GM18861 (cell line): ENCODE data around the gene SERP2.

Experiments
- ATAC-seq: cut with Tn5 transposase; IDR thresholded peaks from one replicate; pipeline ENCODE4 v1.9.1; 2021; ENCODE audit not compliant: unreplicated experiment

SERP2 gene

DNA sequence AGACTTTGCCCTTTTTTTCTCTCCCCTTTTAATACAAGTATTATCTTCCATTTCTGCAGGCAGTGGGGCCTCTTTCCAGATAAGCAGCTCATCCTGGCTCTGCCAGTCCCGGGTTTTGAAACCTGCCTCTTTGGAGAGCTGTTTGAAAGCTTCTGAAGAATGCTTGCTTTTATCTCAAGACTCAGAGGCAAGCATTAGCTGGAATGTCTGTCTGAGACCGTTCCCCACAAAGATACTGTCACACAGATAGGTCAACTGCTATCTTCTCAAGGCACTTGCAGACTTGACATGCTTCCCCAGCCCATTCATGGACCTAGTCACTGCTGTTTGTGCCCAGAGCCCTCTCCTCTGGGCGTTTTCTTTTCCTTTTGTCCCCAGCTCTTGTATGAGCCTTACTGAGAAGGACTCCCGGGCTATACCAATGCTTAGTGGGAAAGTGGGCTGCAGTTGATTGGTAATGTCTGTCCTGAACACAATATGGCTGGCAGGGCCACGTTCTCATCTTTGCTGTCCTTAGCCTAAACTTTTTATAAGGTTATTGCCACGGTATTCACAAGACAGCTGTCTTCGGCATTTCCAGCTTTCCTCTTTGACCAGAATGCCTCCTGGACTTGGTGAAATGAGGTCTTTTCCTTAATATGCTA lies 13.4 kb downstream of the SERP2 start:
- no peak for ATAC-seq

DNA sequence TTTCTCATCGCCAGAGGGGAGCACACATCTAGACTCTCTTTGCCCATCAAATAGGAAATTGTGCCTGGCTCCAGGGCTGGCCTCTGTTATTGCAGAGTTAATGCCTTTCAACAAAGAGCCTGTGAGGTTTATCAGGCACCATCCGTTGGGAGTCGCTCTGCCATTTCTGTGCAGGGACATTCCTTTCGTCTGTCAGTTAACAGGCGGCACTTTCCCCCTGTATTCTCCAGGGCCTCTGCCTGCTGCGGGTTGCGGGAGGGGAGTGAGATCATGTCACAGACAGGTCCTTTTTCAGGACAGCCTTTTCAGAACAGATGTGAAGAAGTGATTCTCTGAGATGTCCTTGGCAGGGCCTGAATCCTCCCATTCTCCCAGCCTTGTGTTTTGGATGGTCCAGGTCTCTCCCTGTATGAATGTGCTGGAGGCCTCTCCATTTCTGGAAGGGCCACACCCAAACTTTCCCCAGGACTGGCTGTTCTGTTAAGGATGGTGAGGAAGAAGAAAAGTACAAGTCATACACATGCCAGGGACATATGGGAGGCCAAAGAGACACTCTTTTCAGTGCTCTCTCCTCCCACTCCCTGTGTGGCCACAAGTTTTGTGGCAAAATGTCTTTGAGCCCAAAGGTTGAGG lies 14.9 kb downstream of the SERP2 start:
- ATAC-seq = no peak

DNA sequence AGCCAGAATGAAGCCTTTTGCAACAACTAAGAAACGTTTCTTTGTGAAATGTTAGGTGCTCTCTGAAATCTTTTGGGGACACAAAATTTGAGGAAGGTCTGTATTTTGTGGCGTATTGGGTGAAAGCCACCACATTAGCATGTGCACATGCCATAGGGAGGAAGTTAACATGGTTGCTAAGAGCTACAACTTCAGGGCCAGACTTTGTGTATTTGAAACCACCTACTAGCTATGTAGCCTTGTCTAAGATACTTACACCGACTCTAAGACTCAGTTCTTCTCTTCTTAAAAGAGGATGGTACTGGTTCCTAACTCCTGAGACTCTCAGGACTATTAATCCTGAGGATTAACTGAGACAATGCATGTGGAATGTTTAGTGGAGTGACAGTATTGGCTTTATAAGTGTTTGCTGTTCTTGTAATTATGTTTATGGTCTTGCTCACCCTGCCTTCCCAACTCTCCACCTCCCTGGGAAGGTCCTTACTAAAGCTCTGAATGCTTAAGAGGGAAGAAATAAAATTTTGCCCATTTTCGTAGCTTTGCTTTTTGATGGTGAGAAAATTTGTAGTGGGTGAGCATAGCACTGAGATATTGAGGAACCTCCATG lies 15.5 kb downstream of the SERP2 start:
- ATAC-seq = no peak

DNA sequence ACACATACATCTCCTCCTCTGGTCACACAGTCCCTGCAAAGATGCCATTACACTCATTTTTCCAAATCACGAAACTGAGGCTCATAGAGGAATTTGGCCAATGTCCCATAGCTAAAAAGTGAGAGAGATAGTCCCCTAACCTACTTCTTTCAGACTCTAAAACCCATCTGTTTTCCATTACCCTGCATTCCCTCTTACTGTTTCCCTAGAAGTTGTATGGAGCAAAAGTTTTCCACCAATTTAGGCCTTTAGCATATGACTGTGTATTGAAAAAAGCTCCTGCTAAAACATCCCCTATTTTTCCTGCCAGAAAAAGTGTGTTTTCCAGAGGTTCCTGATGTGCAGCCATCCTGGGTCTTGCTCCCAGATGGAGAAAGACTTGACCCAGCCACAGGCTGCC lies 16.3 kb downstream of the SERP2 start:
- no peak for ATAC-seq

DNA sequence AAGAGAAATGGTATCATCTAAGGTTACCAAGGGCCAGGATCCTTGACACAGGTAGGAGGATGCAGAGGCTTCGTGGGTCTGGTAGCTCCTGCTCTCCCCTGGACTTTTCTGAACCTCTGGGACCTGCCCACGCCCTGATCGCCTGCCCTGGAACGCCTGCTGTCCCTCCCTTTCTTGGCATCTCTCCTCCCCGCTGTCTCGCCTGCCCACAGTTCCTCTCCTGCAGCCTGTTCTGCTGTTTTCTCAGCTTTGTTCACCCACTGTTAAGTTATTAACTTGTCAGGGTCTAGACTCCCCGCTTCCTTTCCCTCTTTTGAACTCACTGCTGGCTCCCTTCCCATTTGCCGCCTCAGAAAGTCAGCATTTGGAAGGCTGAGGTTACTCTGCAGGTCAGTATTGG lies 19.8 kb downstream of the SERP2 start:
- ATAC-seq = no peak

DNA sequence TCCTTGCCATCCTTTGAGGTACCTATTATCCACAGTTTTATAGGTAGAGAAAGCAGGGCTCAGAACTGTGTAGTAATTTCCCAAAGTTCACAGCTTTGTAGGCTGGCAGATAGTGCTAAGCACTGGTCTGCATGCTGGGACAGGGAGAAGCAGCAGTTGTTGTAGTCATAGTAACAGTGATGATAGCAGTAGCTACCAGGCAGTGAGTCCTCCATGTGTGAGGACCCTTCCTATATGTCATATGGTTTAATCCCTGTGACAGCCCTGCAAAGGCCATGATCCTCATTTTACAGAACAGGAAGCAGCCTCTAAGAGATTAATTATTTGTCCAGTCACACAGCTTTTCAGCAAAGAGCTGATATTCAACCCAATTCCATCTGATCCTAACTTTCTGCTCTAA lies 21.0 kb downstream of the SERP2 start:
- ATAC-seq = no peak

DNA sequence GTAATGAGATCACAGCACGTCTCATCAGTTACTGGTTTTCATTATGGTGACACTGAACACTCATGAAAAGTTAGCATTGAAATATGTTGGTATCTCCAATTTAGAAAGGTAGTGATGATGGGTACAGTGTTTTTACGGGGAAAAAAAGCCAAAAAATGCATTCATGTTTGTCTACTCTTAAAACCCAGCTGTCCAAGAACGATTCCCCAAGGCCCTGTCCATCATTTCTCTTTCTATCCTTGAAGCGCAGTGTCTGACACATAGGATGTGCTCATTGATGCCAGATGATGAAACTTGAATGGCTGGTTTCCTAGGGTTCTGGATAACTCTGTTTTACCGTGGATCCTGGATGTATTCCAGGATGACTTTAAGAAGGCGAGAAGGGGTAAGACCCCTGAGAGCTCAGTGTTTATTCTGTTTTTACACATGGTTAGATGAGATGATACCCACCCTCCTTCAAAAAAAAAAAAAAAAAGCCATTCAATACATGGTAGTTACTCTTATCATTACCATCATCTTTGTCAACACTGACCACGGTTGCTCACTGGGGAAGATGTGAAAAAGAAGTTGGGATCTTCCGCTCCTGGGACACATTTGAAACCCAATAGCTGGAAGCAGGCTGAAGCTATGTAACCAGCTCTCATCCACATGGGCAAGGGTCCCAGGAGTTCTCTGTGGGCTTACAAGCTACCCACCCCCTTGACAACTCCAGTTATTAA lies 22.5 kb downstream of the SERP2 start:
- no peak for ATAC-seq

DNA sequence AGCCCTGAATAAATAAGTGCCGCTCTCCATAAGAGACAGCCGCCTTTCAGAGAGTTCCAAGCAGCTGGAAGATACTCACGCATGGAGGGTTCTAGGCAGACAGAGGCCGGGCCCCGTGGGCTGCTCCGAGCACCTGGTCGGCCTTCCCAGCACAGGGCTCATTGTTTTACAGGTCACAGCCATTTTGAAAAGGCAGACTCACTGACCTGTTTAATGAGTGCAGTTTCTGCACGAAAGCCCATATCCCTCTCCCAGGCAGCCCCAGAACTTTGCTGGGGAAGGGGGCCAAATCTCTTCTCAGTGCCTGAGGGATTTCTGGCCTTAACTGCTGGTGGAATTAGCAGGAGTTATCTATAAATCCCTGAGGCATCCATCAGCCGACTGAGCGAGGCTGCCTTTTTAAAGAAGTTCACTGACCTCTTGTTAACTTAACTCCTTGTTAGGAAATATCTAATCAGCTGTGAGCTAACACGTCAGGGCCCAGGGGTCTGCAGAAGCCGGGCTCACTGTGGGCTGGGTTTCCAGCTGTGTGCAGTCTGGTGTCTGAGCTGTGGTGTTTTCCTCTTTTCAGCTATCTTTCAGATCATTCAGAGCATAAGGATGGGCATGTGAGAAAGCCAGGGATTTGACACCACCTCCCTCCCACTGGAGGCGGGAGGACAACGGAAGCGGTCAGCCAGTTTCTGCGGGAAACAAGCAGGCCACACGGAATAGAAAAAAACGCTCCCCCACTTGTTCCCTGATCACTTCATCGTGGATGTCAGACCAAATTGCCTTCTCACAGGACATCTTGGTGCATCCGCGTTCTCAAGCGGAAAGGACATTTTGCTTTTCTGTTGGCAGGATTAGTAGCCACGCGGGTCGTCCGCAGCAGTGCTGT lies 23.3 kb downstream of the SERP2 start:
- no peak for ATAC-seq

DNA sequence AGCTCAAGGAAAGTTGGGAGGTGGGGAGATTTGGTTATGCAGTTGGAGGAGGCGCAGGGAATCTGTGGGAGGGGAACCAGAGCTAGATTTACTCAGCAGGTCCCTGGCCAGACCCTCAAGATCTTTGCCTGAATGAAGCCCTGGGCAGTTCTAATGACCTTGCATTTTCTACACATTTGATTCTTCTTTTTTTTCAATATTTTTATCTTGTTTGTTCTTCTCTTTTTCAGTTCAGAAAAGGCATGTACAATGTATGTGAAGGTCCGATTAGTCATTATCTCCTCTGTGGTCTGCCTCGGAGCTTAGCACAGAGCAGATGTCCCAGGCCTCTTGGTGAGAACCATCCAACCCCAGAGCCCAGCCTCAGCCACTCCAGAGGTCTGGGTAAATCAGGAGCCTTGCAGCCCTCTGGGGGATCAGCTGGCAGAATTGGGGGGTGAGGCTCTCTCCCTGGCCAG lies 24.2 kb downstream of the SERP2 start:
- no peak for ATAC-seq

DNA sequence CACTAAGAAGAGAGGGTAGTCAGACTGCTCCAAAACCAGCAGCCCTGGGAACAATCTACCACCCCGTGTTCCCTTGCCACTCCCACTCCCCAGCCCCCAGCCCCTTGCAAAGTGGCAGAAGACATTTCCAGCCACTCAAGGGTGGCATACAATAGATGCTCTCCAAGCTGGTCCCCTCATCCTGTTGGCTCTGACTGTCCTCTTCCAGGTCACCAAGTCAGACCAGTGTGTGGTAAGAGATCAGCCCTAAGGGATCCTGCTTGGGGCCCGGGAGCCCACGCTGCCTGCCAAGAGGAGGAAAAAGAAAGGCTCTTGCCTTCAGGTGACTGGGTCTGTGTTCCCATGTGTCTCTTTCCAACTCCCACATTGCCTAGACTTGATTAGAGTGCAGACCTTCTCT lies 25.0 kb downstream of the SERP2 start:
- ATAC-seq = no peak

DNA sequence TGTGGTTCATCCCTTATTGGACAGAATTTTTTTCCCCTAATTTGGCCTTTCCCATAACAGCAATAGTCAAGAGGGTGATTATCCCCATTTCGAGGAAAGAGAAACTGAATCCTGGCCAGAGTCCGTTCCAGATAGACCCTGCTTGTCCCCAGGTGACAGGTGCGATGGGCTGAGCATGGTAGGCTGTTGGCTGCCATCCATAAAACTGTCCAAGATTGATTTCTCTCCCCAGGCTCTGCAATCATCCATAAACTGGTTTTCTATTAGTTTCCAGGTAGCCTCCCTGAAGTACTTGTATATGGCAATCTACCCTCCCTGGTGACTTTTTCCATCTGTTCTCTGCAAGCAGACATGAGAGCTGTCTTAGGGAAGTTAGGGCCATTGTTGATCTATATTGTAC lies 25.4 kb downstream of the SERP2 start:
- no peak for ATAC-seq

DNA sequence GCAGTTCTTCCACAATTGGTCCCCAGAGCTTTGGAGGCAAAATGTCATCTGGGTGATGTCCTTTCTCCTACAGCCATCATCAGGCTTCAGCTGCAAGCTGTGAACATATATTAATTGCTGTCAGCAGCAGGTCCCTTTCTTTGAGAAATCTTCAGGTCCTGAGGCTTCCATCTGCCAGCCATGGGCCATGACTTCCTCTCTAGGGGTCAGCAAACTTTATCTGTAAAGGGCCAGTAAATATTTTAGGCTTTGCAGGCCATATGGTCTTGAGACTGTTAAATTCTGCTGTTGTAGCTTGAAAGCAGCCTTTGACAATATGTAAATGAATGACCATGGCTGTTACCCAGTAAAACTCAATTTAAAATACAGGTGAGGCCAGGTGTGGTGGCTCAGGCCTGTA lies 27.1 kb downstream of the SERP2 start:
- ATAC-seq = no peak

DNA sequence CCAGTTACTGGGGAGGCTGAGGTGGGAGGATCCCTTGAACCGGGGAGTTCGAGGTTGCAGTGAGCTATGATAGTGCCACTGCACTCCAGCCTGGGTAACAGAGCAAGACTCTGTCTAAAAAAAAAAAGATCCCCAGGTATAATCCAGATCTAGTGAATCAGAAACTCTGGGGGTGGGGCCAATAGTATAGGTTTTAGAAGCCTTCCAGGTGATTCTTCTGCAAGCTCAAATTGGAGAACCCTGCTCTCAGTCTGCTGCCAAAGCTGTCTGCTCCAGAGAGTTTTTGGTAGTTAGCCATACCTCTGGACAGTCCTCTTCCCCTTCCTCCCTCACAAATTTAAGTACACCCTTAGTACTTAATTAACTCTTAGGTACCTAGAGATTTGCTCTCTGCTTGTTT lies 28.0 kb downstream of the SERP2 start:
- no peak for ATAC-seq

DNA sequence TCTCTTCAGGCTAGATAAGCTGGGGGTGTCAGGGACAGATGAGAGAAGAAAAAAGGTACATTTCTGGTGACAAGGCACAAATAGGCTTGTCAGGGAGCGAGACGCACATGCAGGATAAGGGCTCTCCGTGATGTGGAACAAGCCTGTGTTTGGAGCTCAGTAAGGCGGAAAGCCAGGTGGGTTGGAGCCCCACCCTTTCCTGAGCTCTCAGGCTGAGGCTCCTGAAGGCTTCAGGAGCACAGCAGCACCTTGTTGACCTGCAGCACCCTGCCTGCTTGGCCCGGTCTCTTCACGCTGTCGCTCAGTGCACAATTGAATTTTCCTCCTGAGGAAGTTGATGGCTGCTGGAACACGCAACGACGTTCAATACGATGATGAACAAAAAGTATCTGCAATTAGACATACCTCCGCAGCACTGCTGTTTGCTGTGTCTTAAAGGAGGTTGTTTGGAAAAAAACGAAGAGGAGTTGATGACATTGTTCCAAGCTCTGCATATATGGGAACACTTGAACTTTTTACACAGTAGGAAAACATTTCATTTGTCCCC lies 29.3 kb downstream of the SERP2 start:
- ATAC-seq = no peak

DNA sequence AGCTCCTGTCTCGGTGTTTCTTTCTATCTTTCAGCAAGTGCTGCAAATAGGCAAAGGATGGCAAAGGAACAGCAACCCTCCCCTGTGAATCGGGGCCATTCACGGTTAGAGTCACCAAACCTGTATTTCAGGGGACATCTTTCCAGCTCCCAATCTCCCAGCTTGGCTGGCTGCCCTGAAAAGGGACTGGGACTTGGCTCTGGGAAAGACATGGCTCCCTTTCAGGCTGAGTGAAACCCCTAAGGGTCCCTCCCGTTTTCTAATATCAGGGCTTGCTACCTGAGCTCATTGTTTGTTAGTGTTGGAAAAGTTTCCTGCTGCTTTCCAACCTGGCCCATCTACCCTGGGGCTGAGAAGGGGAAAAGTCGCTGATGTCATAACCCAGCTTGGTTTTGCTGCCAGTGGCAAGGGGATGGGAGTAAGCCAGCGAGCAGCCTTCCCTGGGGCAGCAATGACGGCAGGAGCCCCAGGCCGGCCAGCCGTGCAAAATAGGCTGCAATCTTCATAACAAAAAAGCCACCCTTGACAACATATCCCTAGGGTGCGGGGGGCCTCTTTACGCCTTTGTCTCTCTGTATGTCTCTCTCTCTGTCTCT lies 29.9 kb downstream of the SERP2 start:
- no peak for ATAC-seq

DNA sequence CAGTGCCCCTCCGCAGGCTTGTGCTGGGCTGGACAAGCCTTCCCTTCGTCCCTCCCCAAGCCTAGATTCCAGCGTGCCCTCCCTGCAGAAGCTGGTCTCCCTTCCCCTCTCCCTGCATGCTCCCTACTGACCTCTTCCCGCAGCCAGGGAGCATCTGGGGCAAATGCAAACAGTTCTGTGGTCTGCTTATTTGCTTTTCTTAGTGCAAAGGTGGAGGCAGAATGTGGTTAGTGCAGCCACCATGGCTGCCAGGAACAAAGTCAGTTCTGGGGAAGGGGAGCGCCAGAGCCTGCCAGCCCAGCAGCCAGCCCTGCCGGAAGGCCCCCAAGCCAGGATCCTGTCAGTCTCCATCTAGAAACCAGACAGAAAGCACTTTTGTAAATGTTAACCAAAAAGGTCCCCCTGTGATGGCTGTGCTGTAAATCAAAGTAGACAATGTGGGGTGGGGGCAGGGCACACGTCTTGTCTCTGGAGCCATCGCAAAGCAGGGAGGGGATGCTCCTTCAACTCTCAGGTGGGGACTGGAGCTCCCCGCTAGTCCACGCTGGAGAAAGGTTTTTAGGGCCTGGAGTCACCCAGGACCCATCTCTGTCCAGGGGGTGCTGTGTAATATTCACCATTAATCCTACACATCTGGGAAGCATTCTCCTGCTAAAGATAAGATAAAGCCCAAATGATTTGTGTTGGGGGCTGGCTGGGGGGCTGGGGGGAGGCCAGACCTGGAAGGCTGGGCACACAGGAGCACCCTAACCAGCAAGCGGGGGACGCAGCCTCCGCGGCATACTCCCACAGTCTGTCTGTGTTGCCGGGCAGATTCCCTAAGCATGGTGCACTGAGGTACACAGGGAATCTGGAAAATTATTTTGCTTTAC lies 30.9 kb downstream of the SERP2 start:
- ATAC-seq = no peak

DNA sequence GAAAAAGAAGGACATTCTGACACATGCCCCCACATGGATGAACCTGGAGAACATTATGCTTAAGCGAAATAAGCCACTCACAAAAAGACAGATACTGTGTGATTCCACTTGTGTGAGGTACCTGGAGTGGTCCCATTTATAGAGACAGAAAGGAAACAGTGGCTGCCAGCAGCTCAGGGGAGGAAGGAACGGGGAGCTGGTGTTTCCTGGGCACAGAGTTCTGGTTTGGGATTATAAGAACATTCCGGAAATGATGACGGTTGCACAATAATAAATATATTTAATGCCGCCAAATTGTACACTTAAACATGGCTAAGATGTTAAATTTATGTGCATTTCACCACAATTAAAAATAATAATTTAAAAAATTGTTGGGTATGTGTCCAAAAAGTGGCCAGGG lies 33.0 kb downstream of the SERP2 start:
- ATAC-seq = no peak

DNA sequence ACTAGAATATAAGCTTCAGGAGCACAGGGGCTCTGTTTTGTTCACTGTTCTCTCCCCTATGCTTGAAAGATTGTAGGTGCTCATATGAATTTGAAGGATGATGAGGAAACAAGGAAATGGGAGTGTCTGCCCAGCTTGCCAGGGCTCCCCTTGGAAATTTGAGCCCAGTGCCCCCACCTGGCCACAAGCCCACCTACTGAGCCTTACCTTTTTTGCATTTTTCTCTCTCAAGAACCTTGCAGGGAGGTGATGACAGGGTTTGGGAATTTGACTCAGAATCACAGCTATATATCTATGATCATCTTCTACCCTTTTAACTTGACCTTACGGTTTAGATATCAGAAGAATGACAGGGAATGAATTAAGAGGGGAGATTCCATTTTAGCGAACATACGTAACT lies 33.8 kb downstream of the SERP2 start:
- ATAC-seq = no peak

DNA sequence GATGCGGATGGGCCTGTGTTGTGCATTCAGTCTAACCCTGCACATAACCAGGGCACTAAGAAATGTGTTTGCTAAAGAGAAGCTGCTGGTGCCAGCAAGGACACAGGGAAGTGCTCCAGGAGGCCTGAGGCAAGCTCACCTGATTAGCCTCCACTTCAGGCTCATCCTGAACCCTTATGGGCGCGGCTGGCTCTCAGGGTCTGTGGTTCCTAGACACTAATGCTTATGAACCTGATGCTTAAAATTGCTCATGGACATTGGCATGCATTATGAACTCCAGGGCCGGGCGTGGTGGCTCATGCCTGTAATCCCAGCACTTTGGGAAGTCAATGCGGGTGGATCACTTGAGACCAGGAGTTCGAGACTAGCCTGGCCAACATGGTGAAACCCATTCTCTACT lies 34.3 kb downstream of the SERP2 start:
- no peak for ATAC-seq
